H1 (cell line): Measurements from ENCODE around the gene ZFYVE27. TPM values are rescaled to one million over a fixed set of nuclear protein-coding genes. Genes with fewer than 3 reads are reported as not detected.
"Not testable (repeated sequence)": the region's sequence is repeated elsewhere in the genome, so short reads cannot be mapped to it uniquely, and the experiment has no call there.

ENCODE experiments used
- CTCF ChIA-PET: fragments of 300-600 bp; sonication (Branson Sonifier 250); formaldehyde crosslinking; loops from one replicate; lab custom pipeline; 2021; ENCODE audit not compliant: partially characterized antibody; lab: Charles Lee
- POLR2A ChIA-PET: fragments of 300-600 bp; sonication (Branson Sonifier 250); formaldehyde crosslinking; loops from one replicate; lab custom pipeline; 2021; ENCODE audit warnings: inconsistent platforms; ENCODE audit not compliant: partially characterized antibody; lab: Charles Lee
- DNase-seq, 2 experiments: peaks; one replicate each; pipeline versions ENCODE4 v3.0.0 to v3.0.0-alpha.2; 2010 to 2022; ENCODE audit warnings: low spot score in 2 of 2, low read depth in 1 of 2, mixed read lengths in 1 of 2
- FAIRE-seq: peaks from 2 replicates; lab custom pipeline; 2011; peaks lifted over from hg19 to GRCh38; lab: Jason Lieb, UNC
- H2AFZ ChIP-seq: 2 replicates; pipeline ENCODE4 v1.8.1; 2012; ENCODE audit warnings: low read length, inconsistent platforms
- H2AK5ac ChIP-seq: 2 replicates; pipeline ENCODE4 v1.6.1; 2013; ENCODE audit warnings: low read depth, low read length
- H2BK120ac ChIP-seq: replicated peaks from 2 replicates; pipeline ENCODE3; 2013; ENCODE audit warnings: low read depth, low read length, inconsistent platforms
- H2BK12ac ChIP-seq: 2 replicates; pipeline ENCODE4 v1.6.1; 2013; ENCODE audit warnings: low read depth, low read length
- H2BK15ac ChIP-seq: 2 replicates; pipeline ENCODE4 v1.6.1; 2013; ENCODE audit warnings: low read length
- H2BK20ac ChIP-seq: 2 replicates; pipeline ENCODE4 v1.6.1; 2013; ENCODE audit warnings: low read length
- H2BK5ac ChIP-seq: 2 replicates; pipeline ENCODE4 v1.6.1; 2013; ENCODE audit warnings: low read depth, low read length
- H3K14ac ChIP-seq: 2 replicates; pipeline ENCODE4 v1.6.1; 2013; ENCODE audit warnings: inconsistent platforms; ENCODE audit not compliant: insufficient read length
- H3K18ac ChIP-seq: 2 replicates; pipeline ENCODE4 v1.6.1; 2013; ENCODE audit warnings: low read length; ENCODE audit errors: extremely low read depth
- H3K23ac ChIP-seq: 2 replicates; pipeline ENCODE4 v1.6.1; 2013; ENCODE audit warnings: inconsistent platforms; ENCODE audit not compliant: insufficient read length
- H3K23me2 ChIP-seq: 2 replicates; pipeline ENCODE4 v1.6.1; 2013; ENCODE audit warnings: low read depth, low read length
- H3K27ac ChIP-seq: 2 replicates; pipeline ENCODE4 v1.6.1; 2011; ENCODE audit warnings: low read depth, low read length, inconsistent platforms
- H3K27me3 ChIP-seq, 4 experiments: replicated peaks in 1 of 4; 1 replicate in 1 of 4; 2 replicates in 3 of 4; pipeline versions ENCODE4 v1.6.1 to v1.8.1; 2011 to 2013; ENCODE audit warnings: low read length in 3 of 4, mild to moderate bottlenecking in 3 of 4, inconsistent platforms in 2 of 4, mixed read lengths in 2 of 4, moderate library complexity in 1 of 4; ENCODE audit not compliant: control insufficient read depth in 3 of 4, insufficient read depth in 3 of 4; ENCODE audit errors: extremely low read depth in 1 of 4
- H3K36me3 ChIP-seq, 4 experiments: 2 replicates each; pipeline versions ENCODE4 v1.6.1 to v1.8.1; 2011 to 2013; ENCODE audit warnings: mild to moderate bottlenecking in 4 of 4, low read length in 3 of 4, moderate library complexity in 2 of 4, control low read depth in 1 of 4, inconsistent platforms in 1 of 4; ENCODE audit not compliant: insufficient read depth in 4 of 4, control insufficient read depth in 2 of 4
- H3K4ac ChIP-seq: replicated peaks from 2 replicates; pipeline ENCODE3; 2013; ENCODE audit warnings: low read length, low read depth, mixed read lengths, inconsistent platforms; ENCODE audit not compliant: insufficient read length
- H3K4me1 ChIP-seq, 4 experiments: replicated peaks in 1 of 4; 1 replicate in 1 of 4; 2 replicates in 3 of 4; pipeline versions ENCODE4 v1.6.1 to v1.8.1; 2011 to 2013; ENCODE audit warnings: low read length in 3 of 4, inconsistent platforms in 2 of 4, mixed read lengths in 1 of 4; ENCODE audit not compliant: insufficient read depth in 4 of 4, control insufficient read depth in 3 of 4
- H3K4me2 ChIP-seq, 2 experiments: 2 replicates each; pipeline versions ENCODE4 v1.6.1 to v1.8.1; 2011 to 2013; ENCODE audit warnings: low read depth in 2 of 2, low read length in 2 of 2, control low read depth in 1 of 2, inconsistent platforms in 1 of 2, mild to moderate bottlenecking in 1 of 2; ENCODE audit not compliant: insufficient read depth in 1 of 2
- H3K4me3 ChIP-seq, 4 experiments: fragments of 200-600, 300-600 bp in 1 of 4; sonication (generic), shearing (Covaris generic), sonication (Bioruptor Twin) in 1 of 4; 2 replicates each; pipeline versions ENCODE4 v1.5.1 to v1.8.1; 2011 to 2016; ENCODE audit warnings: low read length in 4 of 4, low read depth in 3 of 4, control low read depth in 2 of 4, inconsistent platforms in 2 of 4, mild to moderate bottlenecking in 2 of 4, mixed read lengths in 1 of 4, moderate library complexity in 1 of 4; ENCODE audit not compliant: insufficient read depth in 2 of 4; ENCODE audit errors: extremely low read depth in 1 of 4
- H3K56ac ChIP-seq: replicated peaks from 2 replicates; pipeline ENCODE3; 2013; ENCODE audit warnings: low read depth, mild to moderate bottlenecking, mixed read lengths, low read length, inconsistent platforms; ENCODE audit not compliant: insufficient read length
- H3K79me1 ChIP-seq: 2 replicates; pipeline ENCODE4 v1.6.1; 2013; ENCODE audit warnings: low read depth, low read length, control low read depth
- H3K79me2 ChIP-seq, 2 experiments: 2 replicates each; pipeline versions ENCODE4 v1.6.1 to v1.8.1; 2012 to 2013; ENCODE audit warnings: low read length in 2 of 2, mild to moderate bottlenecking in 2 of 2, inconsistent platforms in 1 of 2; ENCODE audit not compliant: insufficient read depth in 2 of 2, control insufficient read depth in 1 of 2
- H3K9ac ChIP-seq, 4 experiments: replicated peaks in 1 of 4; 1 replicate in 1 of 4; 2 replicates in 3 of 4; pipeline versions ENCODE4 v1.6.1 to v1.8.1; 2011 to 2013; ENCODE audit warnings: low read depth in 3 of 4, low read length in 3 of 4, control low read depth in 2 of 4, mild to moderate bottlenecking in 2 of 4, moderate library complexity in 2 of 4, inconsistent platforms in 1 of 4; ENCODE audit errors: extremely low read depth in 1 of 4
- H3K9me3 ChIP-seq, 2 experiments: 2 replicates each; pipeline versions ENCODE4 v1.6.1 to v1.8.1; 2012 to 2013; ENCODE audit warnings: mild to moderate bottlenecking in 2 of 2, moderate library complexity in 2 of 2, control low read depth in 1 of 2, inconsistent platforms in 1 of 2, low read depth in 1 of 2, low read length in 1 of 2, mixed read lengths in 1 of 2; ENCODE audit not compliant: insufficient read depth in 2 of 2
- H4K20me1 ChIP-seq, 2 experiments: replicated peaks in 1 of 2; 2 replicates each; pipeline versions ENCODE3 to v1.8.1; 2011 to 2013; ENCODE audit warnings: inconsistent platforms in 2 of 2, low read length in 2 of 2, mild to moderate bottlenecking in 1 of 2; ENCODE audit not compliant: insufficient read depth in 2 of 2, control insufficient read depth in 1 of 2
- H4K5ac ChIP-seq: 2 replicates; pipeline ENCODE4 v1.6.1; 2013; ENCODE audit warnings: low read length, low read depth, mixed read lengths, inconsistent platforms; ENCODE audit not compliant: insufficient read length
- H4K8ac ChIP-seq: 2 replicates; pipeline ENCODE4 v1.8.0; 2013; ENCODE audit warnings: mild to moderate bottlenecking, moderate library complexity, low read length, inconsistent platforms; ENCODE audit not compliant: insufficient read depth; ENCODE audit errors: extremely low read depth
- H4K91ac ChIP-seq: replicated peaks from 2 replicates; pipeline ENCODE3; 2013; ENCODE audit warnings: low read length, mixed read lengths, inconsistent platforms; ENCODE audit not compliant: insufficient read length
- WGBS, 2 experiments: shearing (Covaris generic) in 1 of 2; methylation state at CpG; one replicate each; pipeline versions ENCODE4 v1.1.6 to v1.1.7; 2013 to 2015; ENCODE audit warnings: low lambda C conversion rate in 2 of 2, mixed read lengths in 2 of 2, inconsistent platforms in 1 of 2, low coverage in 1 of 2, missing lambda C conversion rate in 1 of 2; ENCODE audit not compliant: insufficient replicate concordance in 2 of 2, insufficient coverage in 1 of 2, insufficient read length in 1 of 2; ENCODE audit errors: extremely low coverage in 1 of 2, missing lambda C conversion rate in 1 of 2; 5-methylcytosine and 5-hydroxymethylcytosine counted together
- polyA plus RNA-seq, 7 experiments: library from polyadenylated mRNA; depleted of rRNA in 3 of 7; stranded (reverse) in 5 of 7; unstranded in 2 of 7; fragments of >200 nt in 5 of 7; fragments of 200-250 nt in 2 of 7; gene quantifications; 1 replicate in 5 of 7; 2 replicates in 1 of 7; 4 replicates in 1 of 7; pipeline versions ENCODE4 v1.2.1 to v1.2.3, GENCODE V29; 2011 to 2013; ENCODE audit warnings: missing spikeins in 2 of 7, mixed read lengths in 2 of 7
- total RNA-seq: library from RNA; stranded (reverse); fragmentation: NEBNext Ultra II Directional; extraction: Animal tissue kit (Norgen Biotek cat#: 25700); gene quantifications from 2 replicates; pipeline ENCODE4 v1.2.1, GENCODE V29; 2021

Gene ZFYVE27
- total and polyA plus RNA-seq, 2 of the 8 experiments (the other 6 are each of a cell fraction or from before 2014, with no cell fraction given) = 16.6 to 19.8 TPM

DNA sequence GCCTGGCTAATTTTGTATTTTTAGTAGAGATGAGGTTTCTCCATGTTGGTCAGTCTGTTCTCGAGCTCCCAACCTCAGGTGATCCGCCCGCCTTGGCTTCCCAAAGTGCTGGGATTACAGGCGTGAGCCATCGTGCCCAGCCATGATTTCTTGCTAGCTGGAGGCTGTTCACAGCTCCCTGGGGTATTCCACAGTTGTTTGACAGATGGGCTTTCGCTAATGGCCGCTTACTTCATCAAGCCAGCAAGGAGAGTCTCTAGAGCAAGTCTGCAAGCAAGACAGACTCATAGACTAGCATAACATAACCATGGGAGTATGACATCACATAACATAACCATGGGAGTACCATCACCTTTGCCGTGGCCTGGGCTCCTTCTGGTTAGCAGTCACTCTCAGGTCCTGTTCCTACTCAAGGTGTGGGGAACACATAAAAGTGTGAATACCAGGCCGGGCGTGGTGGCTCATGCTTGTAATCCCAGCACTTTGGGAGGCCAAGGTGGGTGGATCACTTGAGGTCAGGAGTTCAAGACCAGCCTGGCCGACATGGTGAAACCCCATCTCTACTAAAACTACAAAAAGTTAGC is 38.8 kb upstream of the ZFYVE27 start:
- H3K9me3 ChIP-seq, H3K4me1 ChIP-seq, H3K4ac ChIP-seq, H3K56ac ChIP-seq, DNase-seq, H3K36me3 ChIP-seq, H4K5ac ChIP-seq, H2BK5ac ChIP-seq, H3K27ac ChIP-seq, H3K27me3 ChIP-seq, H3K9ac ChIP-seq, FAIRE-seq, H3K4me2 ChIP-seq, H2BK20ac ChIP-seq, H3K23me2 ChIP-seq, H4K8ac ChIP-seq, H2AK5ac ChIP-seq, H2BK12ac ChIP-seq, H3K4me3 ChIP-seq, H4K91ac ChIP-seq, H3K14ac ChIP-seq, H3K79me2 ChIP-seq, H3K79me1 ChIP-seq, H2BK15ac ChIP-seq, H4K20me1 ChIP-seq, H2AFZ ChIP-seq, H3K23ac ChIP-seq, H2BK120ac ChIP-seq, H3K18ac ChIP-seq: not testable (repeated sequence)
- 89% methylated on average over 11 of the region's 11 CpGs; no CpG with 5 or more reads in 1 of the 2 experiments for WGBS, 2 experiments
- POLR2A ChIA-PET = interaction anchor here (1.8 kb wide), 1 partner anchor 11 kb away, joined by 15 read pairs; the partner anchor contains the start of gene AVPI1
- CTCF ChIA-PET = interaction anchor here (0.6 to 5.4 kb wide), 15 partner anchors 11 to 643 kb away, joined by 3 to 52 read pairs (median 4); partner anchors contain the start of gene AVPI1
